GM15510 (cell line): ENCODE measurements around the gene RENBP.

Source experiments
- POLR2A ChIP-seq: IDR thresholded peaks from 3 replicates; pipeline ENCODE4 v1.6.1; 2011; ENCODE audit warnings: borderline replicate concordance; ENCODE audit not compliant: insufficient read length; ENCODE audit errors: extremely low read depth

The RENBP gene

GRCh38 chrX:153934148-153934761 lies 10.2 kb downstream of the RENBP start:
- no peak for TF ChIP-seq POLR2A

GRCh38 chrX:153933748-153934147 lies 10.7 kb downstream of the RENBP start:
- TF ChIP-seq POLR2A: no peak

GRCh38 chrX:153932220-153932915 lies 12.1 kb downstream of the RENBP start:
- TF ChIP-seq POLR2A: no peak

GRCh38 chrX:153931748-153932147 lies 12.7 kb downstream of the RENBP start:
- TF ChIP-seq POLR2A: no peak

GRCh38 chrX:153931151-153931550 lies 13.3 kb downstream of the RENBP start:
- TF ChIP-seq POLR2A: no peak

GRCh38 chrX:153930011-153930910 lies 14.2 kb downstream of the RENBP start:
- TF ChIP-seq POLR2A: no peak

- no peak for TF ChIP-seq POLR2A
Observed at GRCh38 chrX:153929576-153929975, 14.9 kb downstream of the RENBP start.

GRCh38 chrX:153928846-153929245 lies 15.6 kb downstream of the RENBP start:
- TF ChIP-seq POLR2A: no peak

- peak; percentile 69 for TF ChIP-seq POLR2A
Observed at GRCh38 chrX:153927922-153928760, 16.3 kb downstream of the RENBP start.

GRCh38 chrX:153927672-153927921 lies 16.8 kb downstream of the RENBP start:
- TF ChIP-seq POLR2A: no peak

- peak; percentile 53 for TF ChIP-seq POLR2A
Observed at GRCh38 chrX:153926858-153927671, 17.4 kb downstream of the RENBP start.

GRCh38 chrX:153926552-153926857 lies 17.9 kb downstream of the RENBP start:
- no peak for TF ChIP-seq POLR2A

- peak; percentile 57 for TF ChIP-seq POLR2A
Observed at GRCh38 chrX:153925739-153926551, 18.5 kb downstream of the RENBP start, which contains the start of gene ARHGAP4. Gene ARHGAP4 (minus strand): TSS chrX:153926264. CDS start chrX:153926202, 62 bp downstream.
